ENCODE data around the gene YEATS2. TPM values are rescaled to one million over a fixed set of nuclear protein-coding genes. Genes with fewer than 3 reads are reported as not detected.
A peak's percentile ranks its signal among the peaks of the same experiment; 100 is the strongest.

Gene YEATS2
- total RNA-seq (10 to 100 TPM; 30.5 to 31.6 TPM), polyA plus RNA-seq (5.7 TPM)

DNA sequence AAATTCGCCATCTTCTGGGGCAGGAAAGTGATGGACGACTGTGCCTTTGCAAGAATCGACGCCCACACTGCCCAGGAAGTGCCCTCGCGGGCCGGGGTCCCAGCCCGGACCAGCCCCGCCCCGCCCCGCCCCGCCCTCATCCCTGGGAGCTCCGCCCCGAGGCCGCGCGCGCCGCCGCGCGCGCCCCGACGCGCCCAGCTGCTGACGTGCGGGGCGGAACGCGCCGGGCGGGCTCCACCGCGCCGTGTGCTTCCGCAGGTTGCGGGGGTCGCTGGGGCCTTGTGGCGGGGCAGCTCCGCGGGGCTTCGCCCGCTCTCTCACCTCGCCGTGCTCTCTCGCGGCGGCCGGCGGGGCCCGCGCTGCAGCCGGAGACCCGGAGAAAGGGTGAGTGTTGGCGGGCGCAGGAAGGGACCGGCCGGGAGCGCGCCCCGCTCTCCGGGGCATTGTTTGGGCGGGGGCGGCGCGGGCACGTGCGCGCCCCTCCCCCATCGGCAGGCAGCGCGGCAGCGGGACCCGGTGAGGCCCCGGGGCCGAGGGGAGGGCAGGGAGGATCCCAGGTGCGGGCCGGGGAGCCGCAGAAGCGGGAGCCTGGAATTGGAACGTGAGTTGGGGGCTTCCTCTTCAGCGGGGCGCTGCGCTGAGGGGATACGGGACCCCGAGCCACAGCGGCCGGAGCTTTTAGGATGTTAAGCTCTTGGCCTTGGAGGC is at the start of gene YEATS2:
YEATS2 (plus strand) TSS at position 188 of the 708 bp plus-strand sequence. CDS start 17,366 bp downstream, outside the sequence.
- peak within 1 kb of the TSS; percentile 84 for H3K27ac ChIP-seq (ENCODE audit: low read depth, low read length)
- Mint-ChIP-seq H3K27ac (peak within 1 kb of the TSS; percentile 74 to 96 (median 91)), H3K36me3 (peaks cover 0 to 10% (median 1%) of the 10 kb centered on the region in 3 donors), H3K4me1 (peaks cover 34 to 45% (median 42%) of the 10 kb centered on the region in 3 donors), H3K4me3 (peak within 1 kb of the TSS; percentile 96 to 99 (median 98)), H3K27me3 (peaks cover 0 to 3% of the 10 kb centered on the region in 2 donors), H3K9me3 (no peaks in the 10 kb centered on the region)
- H3K4me3 ChIP-seq (ENCODE audit: low read length), result peak within 1 kb of the TSS; percentile 85
- no peaks in the 10 kb centered on the region for H3K9me3 ChIP-seq (ENCODE audit: low read length)
- CTCF ChIA-PET, result interaction anchor here (1.2 to 2.1 kb wide), 4 partner anchors 12 to 69 kb away, joined by 3 to 4 read pairs (median 4); no protein-coding TSS in a partner anchor
- no peaks in the 10 kb centered on the region for H3K27me3 ChIP-seq (ENCODE audit: insufficient read depth, low read length, poor library complexity, severe bottlenecking)
- no peaks in the 10 kb centered on the region for H3K36me3 ChIP-seq (ENCODE audit: insufficient read depth, low read length)
- H3K4me1 ChIP-seq (ENCODE audit: insufficient read depth, low read length), result peaks cover 18% of the 10 kb centered on the region
- peak; percentile 48 to 78 (median 70) for DNase-seq
- POLR2A ChIA-PET, result interaction anchor here (0.6 to 2.1 kb wide), 4 partner anchors 8 to 599 kb away, joined by 3 to 39 read pairs (median 4); partner anchors contain the start of genes KLHL24 and MCCC1

DNA sequence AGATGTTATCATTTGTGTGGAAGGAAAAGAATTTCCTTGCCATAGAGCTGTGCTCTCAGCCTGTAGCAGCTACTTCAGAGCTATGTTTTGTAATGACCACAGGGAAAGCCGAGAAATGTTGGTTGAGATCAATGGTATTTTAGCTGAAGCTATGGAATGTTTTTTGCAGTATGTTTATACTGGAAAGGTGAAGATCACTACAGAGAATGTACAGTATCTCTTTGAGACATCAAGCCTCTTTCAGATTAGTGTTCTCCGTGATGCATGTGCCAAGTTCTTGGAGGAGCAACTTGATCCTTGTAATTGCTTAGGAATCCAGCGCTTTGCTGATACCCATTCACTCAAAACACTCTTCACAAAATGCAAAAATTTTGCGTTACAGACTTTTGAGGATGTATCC is 47.0 kb upstream of the YEATS2 start:
- peaks cover 5 to 21% (median 8%) of the 10 kb centered on the region in 3 donors for H3K4me1 Mint-ChIP-seq
- H3K9me3 Mint-ChIP-seq, result peaks cover 20 to 43% (median 41%) of the 10 kb centered on the region in 5 donors
- CTCF ChIA-PET, result no interaction called here
- Histone ChIP-seq H3K4me1 (ENCODE audit: insufficient read depth, low read length) (no peaks in the 10 kb centered on the region), H3K36me3 (ENCODE audit: insufficient read depth, low read length) (peaks cover 17% of the 10 kb centered on the region), H3K27me3 (ENCODE audit: insufficient read depth, low read length, poor library complexity, severe bottlenecking) (no peaks in the 10 kb centered on the region), H3K9me3 (ENCODE audit: low read length) (peaks cover 22% of the 10 kb centered on the region), H3K4me3 (ENCODE audit: low read length) (no peak overlapping the region), H3K27ac (ENCODE audit: low read depth, low read length) (no peak overlapping the region)
- POLR2A ChIA-PET, result no interaction called here
- peaks cover 34 to 67% (median 66%) of the 10 kb centered on the region in 3 donors for H3K36me3 Mint-ChIP-seq
- peak overlapping the region in 1 of 8 donors; percentile 15 for H3K27ac Mint-ChIP-seq
- no peaks in the 10 kb centered on the region for H3K27me3 Mint-ChIP-seq
- no peak overlapping the region for H3K4me3 Mint-ChIP-seq
- DNase-seq, result no peak

DNA sequence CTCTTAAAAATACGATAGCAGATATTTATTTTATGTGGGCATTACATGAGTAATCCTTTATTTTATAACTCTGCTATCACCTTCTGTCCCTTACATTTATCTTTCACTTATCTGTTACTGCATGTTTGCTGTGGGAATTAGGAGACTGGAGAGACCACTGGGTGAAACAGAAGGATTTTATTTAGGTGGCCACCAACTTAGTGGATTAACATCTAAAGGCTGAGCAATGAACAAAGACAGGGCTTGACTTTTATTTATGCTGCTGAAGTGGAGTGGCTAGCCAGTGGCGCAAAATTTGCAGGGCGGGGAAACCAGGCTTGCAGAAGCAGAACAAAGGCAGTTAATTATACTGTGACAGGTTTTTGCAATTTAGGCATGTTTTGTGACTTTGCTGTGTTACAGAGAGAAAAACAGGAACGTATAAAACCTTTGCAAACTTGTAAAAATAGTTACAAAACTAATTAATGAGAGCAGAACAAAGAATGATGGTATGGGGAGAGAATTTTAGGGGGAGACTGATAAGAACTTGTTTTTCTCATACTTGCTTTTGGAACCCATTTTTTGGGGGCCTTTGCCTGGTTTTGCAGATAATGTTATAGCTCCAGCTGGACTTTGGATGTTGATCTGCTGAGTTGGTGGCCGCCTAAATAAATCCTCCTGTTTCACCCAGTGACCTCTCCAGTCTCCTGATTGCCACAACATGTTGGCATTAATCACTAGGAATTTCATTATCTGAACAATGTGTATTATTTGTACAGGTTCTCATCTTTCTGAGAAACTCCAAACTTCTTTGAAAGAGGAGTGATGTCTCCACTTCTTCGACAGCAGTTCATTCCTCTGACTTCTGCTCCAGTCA is 44.2 kb upstream of the YEATS2 start:
- H3K36me3 ChIP-seq (ENCODE audit: insufficient read depth, low read length), result peaks cover 17% of the 10 kb centered on the region

DNA sequence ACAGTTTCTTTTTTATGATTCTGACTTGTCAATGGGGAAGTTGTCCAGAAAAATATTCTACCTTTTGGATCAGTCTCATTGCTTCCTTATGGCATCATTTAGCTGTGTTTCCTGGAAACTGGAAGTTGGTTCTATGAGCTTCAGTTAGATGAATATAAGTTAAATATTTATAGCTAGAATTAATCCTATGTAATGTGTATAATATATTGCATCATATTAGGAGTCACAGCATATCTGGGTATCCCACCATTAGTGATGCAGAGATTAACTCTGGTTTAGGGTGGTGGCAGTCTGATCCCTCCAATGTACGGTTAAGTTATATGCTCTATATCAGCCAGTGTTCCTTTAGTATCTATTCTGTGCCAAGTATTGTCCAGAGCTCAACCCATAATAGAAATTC is 42.9 kb upstream of the YEATS2 start:
- Histone ChIP-seq H3K27me3 (ENCODE audit: insufficient read depth, low read length, poor library complexity, severe bottlenecking) (no peaks in the 10 kb centered on the region), H3K27ac (ENCODE audit: low read depth, low read length) (no peak overlapping the region), H3K9me3 (ENCODE audit: low read length) (peaks cover 22% of the 10 kb centered on the region), H3K36me3 (ENCODE audit: insufficient read depth, low read length) (peaks cover 17% of the 10 kb centered on the region), H3K4me1 (ENCODE audit: insufficient read depth, low read length) (no peaks in the 10 kb centered on the region), H3K4me3 (ENCODE audit: low read length) (no peak overlapping the region)
- Mint-ChIP-seq H3K4me3 (no peak overlapping the region), H3K27me3 (peaks cover 0 to under 1% of the 10 kb centered on the region in 2 donors), H3K9me3 (peaks cover 21 to 47% (median 44%) of the 10 kb centered on the region in 5 donors), H3K36me3 (peaks cover 42 to 72% (median 71%) of the 10 kb centered on the region in 3 donors), H3K27ac (no peak overlapping the region), H3K4me1 (peaks cover 22 to 46% (median 23%) of the 10 kb centered on the region in 3 donors)
- POLR2A ChIA-PET, result interaction anchor here (1.1 kb wide), 1 partner anchor 18 kb away, joined by 4 read pairs; no protein-coding TSS in a partner anchor
- no peak for DNase-seq
- CTCF ChIA-PET, result no interaction called here

More for the DNA sequence above, 44.2 kb upstream of the YEATS2 start:
- peaks cover 24 to 50% (median 45%) of the 10 kb centered on the region in 5 donors for H3K9me3 Mint-ChIP-seq
- Histone ChIP-seq H3K27me3 (ENCODE audit: insufficient read depth, low read length, poor library complexity, severe bottlenecking) (no peaks in the 10 kb centered on the region), H3K4me1 (ENCODE audit: insufficient read depth, low read length) (no peaks in the 10 kb centered on the region), H3K4me3 (ENCODE audit: low read length) (no peak overlapping the region), H3K9me3 (ENCODE audit: low read length) (peaks cover 22% of the 10 kb centered on the region), H3K27ac (ENCODE audit: low read depth, low read length) (no peak overlapping the region)
- DNase-seq, result no peak
- H3K4me1 Mint-ChIP-seq, result peaks cover 18 to 33% (median 19%) of the 10 kb centered on the region in 3 donors
- H3K27ac Mint-ChIP-seq, result no peak overlapping the region
- peaks cover 41 to 74% (median 69%) of the 10 kb centered on the region in 3 donors for H3K36me3 Mint-ChIP-seq
- POLR2A ChIA-PET, result interaction anchor here (0.6 kb wide), 1 partner anchor 201 kb away, joined by 4 read pairs; no protein-coding TSS in a partner anchor
- no peak overlapping the region for H3K4me3 Mint-ChIP-seq
- H3K27me3 Mint-ChIP-seq, result no peaks in the 10 kb centered on the region
- CTCF ChIA-PET, result no interaction called here

DNA sequence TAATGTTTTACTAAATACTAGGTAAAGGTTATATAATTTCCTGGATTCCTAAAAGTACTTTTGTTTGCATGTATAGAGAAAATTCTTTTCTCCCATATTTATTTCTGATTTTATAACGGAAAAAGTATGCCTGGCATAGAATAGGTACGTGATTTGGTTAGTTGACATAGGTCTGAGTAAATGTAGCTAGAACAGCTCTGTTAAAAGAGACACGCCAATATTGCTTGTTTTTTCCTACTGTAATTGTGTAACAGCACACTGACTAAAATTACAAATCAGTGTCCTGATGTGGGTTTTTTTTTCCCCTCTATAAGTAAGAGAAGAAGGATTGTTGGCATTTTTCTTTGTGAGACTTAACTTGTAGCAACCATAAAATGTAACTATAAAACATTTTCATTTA is 35.5 kb upstream of the YEATS2 start:
- Mint-ChIP-seq H3K36me3 (peaks cover 18 to 68% (median 33%) of the 10 kb centered on the region in 3 donors), H3K4me1 (peaks cover 24 to 55% (median 41%) of the 10 kb centered on the region in 3 donors), H3K27me3 (peaks cover 0 to 1% of the 10 kb centered on the region in 2 donors), H3K27ac (no peak overlapping the region), H3K4me3 (no peak overlapping the region), H3K9me3 (peaks cover 0 to 2% (median 0%) of the 10 kb centered on the region in 5 donors)
- POLR2A ChIA-PET, result no interaction called here
- Histone ChIP-seq H3K9me3 (ENCODE audit: low read length) (no peaks in the 10 kb centered on the region), H3K4me3 (ENCODE audit: low read length) (no peak overlapping the region), H3K27ac (ENCODE audit: low read depth, low read length) (no peak overlapping the region), H3K36me3 (ENCODE audit: insufficient read depth, low read length) (peaks cover 8% of the 10 kb centered on the region), H3K4me1 (ENCODE audit: insufficient read depth, low read length) (peaks cover 5% of the 10 kb centered on the region), H3K27me3 (ENCODE audit: insufficient read depth, low read length, poor library complexity, severe bottlenecking) (no peaks in the 10 kb centered on the region)
- no peak for DNase-seq
- CTCF ChIA-PET, result interaction anchor here (1.1 to 1.2 kb wide), 2 partner anchors 17 to 82 kb away, joined by 3 read pairs; no protein-coding TSS in a partner anchor

DNA sequence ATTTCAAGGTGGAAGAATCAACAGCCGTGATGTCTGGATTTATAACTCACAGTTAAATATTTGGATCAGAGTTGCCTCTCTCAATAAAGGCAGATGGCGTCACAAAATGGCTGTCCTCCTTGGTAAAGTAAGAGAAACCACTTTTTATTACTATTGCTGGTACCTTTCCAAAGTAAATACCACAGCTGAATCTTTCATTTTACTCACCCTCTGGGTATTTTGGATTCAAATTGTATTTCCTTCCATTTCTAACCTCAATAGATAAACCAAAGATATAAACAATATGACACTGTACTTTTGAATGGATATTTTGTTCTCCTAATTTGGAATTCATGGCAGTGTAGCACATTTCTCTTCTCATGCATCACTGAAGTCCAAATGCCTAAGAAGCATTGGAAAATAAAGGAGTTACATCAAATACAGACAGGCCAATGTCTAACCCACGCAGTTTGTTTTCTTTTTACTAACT is 32.6 kb upstream of the YEATS2 start:
- Mint-ChIP-seq H3K9me3 (no peaks in the 10 kb centered on the region), H3K27ac (no peak overlapping the region), H3K36me3 (peaks cover 16 to 61% (median 21%) of the 10 kb centered on the region in 3 donors), H3K27me3 (no peaks in the 10 kb centered on the region), H3K4me3 (no peak overlapping the region), H3K4me1 (peaks cover 18 to 27% (median 26%) of the 10 kb centered on the region in 3 donors)
- ChIA-PET CTCF (no interaction called here), POLR2A (no interaction called here)
- Histone ChIP-seq H3K9me3 (ENCODE audit: low read length) (no peaks in the 10 kb centered on the region), H3K4me3 (ENCODE audit: low read length) (no peak overlapping the region), H3K27ac (ENCODE audit: low read depth, low read length) (no peak overlapping the region), H3K27me3 (ENCODE audit: insufficient read depth, low read length, poor library complexity, severe bottlenecking) (no peaks in the 10 kb centered on the region), H3K4me1 (ENCODE audit: insufficient read depth, low read length) (peaks cover 5% of the 10 kb centered on the region), H3K36me3 (ENCODE audit: insufficient read depth, low read length) (peaks cover 18% of the 10 kb centered on the region)
- no peak for DNase-seq

DNA sequence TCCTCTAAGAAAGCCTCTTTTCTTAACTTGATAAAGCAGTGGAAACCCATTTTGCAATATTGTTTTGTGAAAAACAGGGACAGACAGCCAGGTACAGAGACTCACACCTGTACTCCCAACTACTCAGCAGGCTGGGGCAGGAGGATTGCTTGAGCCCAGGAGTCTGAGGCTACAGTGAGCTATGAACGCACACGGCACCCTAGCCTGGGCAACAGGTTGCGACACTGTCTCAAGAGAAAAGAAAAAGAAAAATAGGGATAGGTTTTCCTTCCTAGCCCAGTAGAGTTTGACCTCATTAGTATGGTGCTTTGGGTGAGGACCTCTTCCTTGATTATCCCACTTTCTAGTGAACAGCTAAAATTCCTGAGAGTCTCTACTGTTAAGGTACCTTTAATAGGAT is 17.5 kb upstream of the YEATS2 start:
- Mint-ChIP-seq H3K27ac (no peak overlapping the region), H3K4me3 (no peak overlapping the region), H3K36me3 (peaks cover 0 to 53% (median 11%) of the 10 kb centered on the region in 3 donors), H3K4me1 (peaks cover 0 to 3% (median 0%) of the 10 kb centered on the region in 3 donors), H3K9me3 (no peaks in the 10 kb centered on the region), H3K27me3 (peaks cover 0 to 2% of the 10 kb centered on the region in 2 donors)
- Histone ChIP-seq H3K27me3 (ENCODE audit: insufficient read depth, low read length, poor library complexity, severe bottlenecking) (no peaks in the 10 kb centered on the region), H3K9me3 (ENCODE audit: low read length) (no peaks in the 10 kb centered on the region), H3K4me3 (ENCODE audit: low read length) (no peak overlapping the region), H3K4me1 (ENCODE audit: insufficient read depth, low read length) (no peaks in the 10 kb centered on the region), H3K27ac (ENCODE audit: low read depth, low read length) (no peak overlapping the region), H3K36me3 (ENCODE audit: insufficient read depth, low read length) (peaks cover 3% of the 10 kb centered on the region)
- CTCF ChIA-PET, result no interaction called here
- DNase-seq, result no peak
- POLR2A ChIA-PET, result no interaction called here

Measured in CD8-positive, alpha-beta memory T cell (primary cell).